Activated CD8-positive, alpha-beta memory T cell treated with anti-CD3 and anti-CD28 coated beads for 1 hour (primary cell): ENCODE results near the gene DGUOK.
"Not testable (repeated sequence)": the region's sequence is repeated elsewhere in the genome, so short reads cannot be mapped to it uniquely, and the experiment has no call there.

Experiments used
- DNase-seq, 2 donors: peaks; one replicate each; pipeline ENCODE4 v3.0.0-alpha.2; 2020; ENCODE audit warnings: low read depth in 1 of 2; ENCODE audit errors: extremely low read depth in 1 of 2

Gene DGUOK

GRCh38 chr2:73926493-73927327, at the start of gene DGUOK:
Gene DGUOK, plus strand, starts transcription at chr2:73926880. Its CDS starts 31 bp downstream, at chr2:73926911.
- peak; percentile 91 to 92 for DNase-seq

- no peak for DNase-seq
Observed at GRCh38 chr2:73877071-73877802, 49.4 kb upstream of the DGUOK start.

- DNase-seq = not testable (repeated sequence)
Observed at GRCh38 chr2:73877984-73878383, 48.7 kb upstream of the DGUOK start.

- DNase-seq = no peak
Observed at GRCh38 chr2:73885406-73885805, 41.3 kb upstream of the DGUOK start.

GRCh38 chr2:73886357-73886756, 40.3 kb upstream of the DGUOK start:
- no peak for DNase-seq

GRCh38 chr2:73887596-73888353, 38.9 kb upstream of the DGUOK start:
- not testable (repeated sequence) for DNase-seq

- no peak for DNase-seq
Observed at GRCh38 chr2:73888388-73888787, 38.3 kb upstream of the DGUOK start.

GRCh38 chr2:73889206-73889605, 37.5 kb upstream of the DGUOK start:
- DNase-seq = no peak

GRCh38 chr2:73890301-73891092, 36.2 kb upstream of the DGUOK start:
- DNase-seq = no peak

- DNase-seq = no peak
Observed at GRCh38 chr2:73891276-73891901, 35.3 kb upstream of the DGUOK start.

GRCh38 chr2:73892631-73893329, 33.9 kb upstream of the DGUOK start, which contains the start of gene ACTG2:
Gene ACTG2, plus strand, starts transcription at chr2:73893008. Its CDS starts 8,304 bp downstream, at chr2:73901312.
- DNase-seq = no peak

- DNase-seq = no peak
Observed at GRCh38 chr2:73893764-73894474, 32.8 kb upstream of the DGUOK start.

- DNase-seq = no peak
Observed at GRCh38 chr2:73894475-73894850, 32.2 kb upstream of the DGUOK start.

GRCh38 chr2:73894877-73895276, 31.8 kb upstream of the DGUOK start:
- DNase-seq = no peak

- DNase-seq = no peak
Observed at GRCh38 chr2:73895473-73895872, 31.2 kb upstream of the DGUOK start.

GRCh38 chr2:73896362-73897239, 30.1 kb upstream of the DGUOK start:
- DNase-seq = no peak

- no peak for DNase-seq
Observed at GRCh38 chr2:73897240-73897583, 29.5 kb upstream of the DGUOK start.

GRCh38 chr2:73897934-73898333, 28.7 kb upstream of the DGUOK start:
- DNase-seq = no peak
